Gastrocnemius medialis (tissue), 4 donors: ENCODE measurements around the gene SCAP.

Experiments used
- POLR2A ChIP-seq, 2 donors: fragments of 450-650 bp; IDR thresholded peaks; one replicate each; pipeline ENCODE4 v1.6.1; 2017; ENCODE audit warnings: antibody characterized with exemption in 2 of 2, mild to moderate bottlenecking in 2 of 2, moderate library complexity in 2 of 2
- TF ChIP-seq, protein P1 (sequence below), 5 experiments: fragments of 450-650 bp in 3 of 5; fragments of 200-600 bp in 2 of 5; sonication (generic) in 2 of 5; IDR thresholded peaks in 4 of 5; conservative IDR thresholded peaks in 1 of 5; 1 replicate in 4 of 5; 2 replicates in 1 of 5; pipeline ENCODE4 v1.5.1; 2016 to 2019; ENCODE audit warnings: antibody characterized with exemption in 5 of 5, mild to moderate bottlenecking in 3 of 5, moderate library complexity in 3 of 5

- TF ChIP-seq, protein P1, sequence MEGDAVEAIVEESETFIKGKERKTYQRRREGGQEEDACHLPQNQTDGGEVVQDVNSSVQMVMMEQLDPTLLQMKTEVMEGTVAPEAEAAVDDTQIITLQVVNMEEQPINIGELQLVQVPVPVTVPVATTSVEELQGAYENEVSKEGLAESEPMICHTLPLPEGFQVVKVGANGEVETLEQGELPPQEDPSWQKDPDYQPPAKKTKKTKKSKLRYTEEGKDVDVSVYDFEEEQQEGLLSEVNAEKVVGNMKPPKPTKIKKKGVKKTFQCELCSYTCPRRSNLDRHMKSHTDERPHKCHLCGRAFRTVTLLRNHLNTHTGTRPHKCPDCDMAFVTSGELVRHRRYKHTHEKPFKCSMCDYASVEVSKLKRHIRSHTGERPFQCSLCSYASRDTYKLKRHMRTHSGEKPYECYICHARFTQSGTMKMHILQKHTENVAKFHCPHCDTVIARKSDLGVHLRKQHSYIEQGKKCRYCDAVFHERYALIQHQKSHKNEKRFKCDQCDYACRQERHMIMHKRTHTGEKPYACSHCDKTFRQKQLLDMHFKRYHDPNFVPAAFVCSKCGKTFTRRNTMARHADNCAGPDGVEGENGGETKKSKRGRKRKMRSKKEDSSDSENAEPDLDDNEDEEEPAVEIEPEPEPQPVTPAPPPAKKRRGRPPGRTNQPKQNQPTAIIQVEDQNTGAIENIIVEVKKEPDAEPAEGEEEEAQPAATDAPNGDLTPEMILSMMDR (IDR thresholded peaks at IDR 0.05 in 4 of 5, conservative IDR thresholded peaks at IDR 0.05 in 1 of 5) = no peak
- TF ChIP-seq POLR2A (IDR thresholded peaks at IDR 0.05) = no peak
Measured at GRCh38 chr3:47365213-47366153, 110.3 kb downstream of the SCAP start.
